ENCODE results near the gene FAM118B. TPM values are rescaled to one million over a fixed set of nuclear protein-coding genes. Genes with fewer than 3 reads are reported as not detected.

Gene FAM118B
- total and polyA plus RNA-seq, 9 donors, result 7.3 to 18.9 (median 12.7) TPM

GRCh38 chr11:126182787-126183445, 28.7 kb upstream of the FAM118B start:
- H3K36me3 ChIP-seq, result no peaks in the 10 kb centered on the region
- WGBS, 3 donors, result 80 to 88% (median 87%) methylated on average over 11 of the region's 11 CpGs
- intact Hi-C loops (cut with DNase I), result no loop called here

GRCh38 chr11:126185259-126186024, 26.1 kb upstream of the FAM118B start:
- no peak overlapping the region for H3K27ac ChIP-seq
- H3K4me3 ChIP-seq, result no peak overlapping the region
- intact Hi-C loops (cut with DNase I), result no loop called here
- H3K36me3 ChIP-seq, result no peaks in the 10 kb centered on the region
- peaks cover 2% of the 10 kb centered on the region for H3K4me1 ChIP-seq (ENCODE audit: insufficient read depth)
- 83 to 90% (median 88%) methylated on average over 26 of the region's 26 CpGs for WGBS, 3 donors
- no peak for TF ChIP-seq CTCF (IDR thresholded peaks at IDR 0.05)
- no peak for TF ChIP-seq POLR2A (IDR thresholded peaks at IDR 0.05)
- TF ChIP-seq EP300 (IDR thresholded peaks at IDR 0.05), result no peak
- no peak for DNase-seq
- no peaks in the 10 kb centered on the region for H3K27me3 ChIP-seq
- H3K9me3 ChIP-seq, result no peaks in the 10 kb centered on the region

More at GRCh38 chr11:126182787-126183445, 28.7 kb upstream of the FAM118B start:
- Histone ChIP-seq H3K27ac (no peak overlapping the region), H3K9me3 (no peaks in the 10 kb centered on the region), H3K4me1 (ENCODE audit: insufficient read depth) (peaks cover 2% of the 10 kb centered on the region), H3K4me3 (no peak overlapping the region), H3K27me3 (no peaks in the 10 kb centered on the region)
- peak in 1 of 5 donors; percentile 13 for DNase-seq
- no peak for TF ChIP-seq EP300 (IDR thresholded peaks at IDR 0.05)
- TF ChIP-seq CTCF (IDR thresholded peaks at IDR 0.05), result no peak
- TF ChIP-seq POLR2A (IDR thresholded peaks at IDR 0.05), result no peak

DNA sequence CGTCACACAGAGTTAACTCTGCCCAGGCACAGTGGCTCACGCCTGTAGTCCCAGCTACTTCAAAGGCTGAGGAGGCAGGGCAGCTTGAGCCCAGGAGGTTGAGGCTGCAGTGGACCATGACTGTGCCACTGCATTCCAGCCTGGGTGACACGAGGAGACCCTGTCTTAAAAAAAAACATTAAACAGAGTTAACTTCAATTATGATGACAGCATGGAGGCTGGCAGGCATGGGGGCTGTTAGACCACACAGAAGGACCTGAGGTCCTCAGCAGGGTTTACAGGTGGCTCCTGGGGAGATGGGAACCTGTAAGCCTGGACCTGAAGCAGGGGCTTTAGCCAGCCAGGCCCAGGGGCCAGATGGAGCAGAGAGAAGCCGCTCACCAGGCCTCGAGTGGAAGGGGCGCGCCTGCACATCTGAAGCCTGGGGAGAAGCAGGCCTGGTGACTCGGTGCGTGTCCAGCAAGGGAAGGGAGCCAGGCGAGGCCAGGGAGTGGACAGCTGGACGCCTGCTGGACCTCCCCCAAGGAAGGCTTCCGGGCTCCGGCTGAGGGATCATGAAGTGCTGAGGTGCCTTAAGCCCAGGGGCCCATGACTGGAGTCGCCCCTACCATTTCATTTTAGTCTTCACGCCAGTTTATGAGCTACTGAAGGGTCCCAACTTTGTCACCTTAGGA, 25.4 kb upstream of the FAM118B start:
- DNase-seq, result peak; percentile 65 to 77 (median 68)
- Histone ChIP-seq H3K9me3 (no peaks in the 10 kb centered on the region), H3K36me3 (no peaks in the 10 kb centered on the region), H3K27ac (no peak overlapping the region), H3K27me3 (no peaks in the 10 kb centered on the region), H3K4me3 (no peak overlapping the region), H3K4me1 (ENCODE audit: insufficient read depth) (peaks cover 2% of the 10 kb centered on the region)
- intact Hi-C loops (cut with DNase I), result no loop called here
- TF ChIP-seq POLR2A (IDR thresholded peaks at IDR 0.05) (no peak), EP300 (IDR thresholded peaks at IDR 0.05) (no peak), CTCF (IDR thresholded peaks at IDR 0.05) (no peak)
- 57 to 65% (median 61%) methylated on average over 15 of the region's 15 CpGs for WGBS, 3 donors

DNA sequence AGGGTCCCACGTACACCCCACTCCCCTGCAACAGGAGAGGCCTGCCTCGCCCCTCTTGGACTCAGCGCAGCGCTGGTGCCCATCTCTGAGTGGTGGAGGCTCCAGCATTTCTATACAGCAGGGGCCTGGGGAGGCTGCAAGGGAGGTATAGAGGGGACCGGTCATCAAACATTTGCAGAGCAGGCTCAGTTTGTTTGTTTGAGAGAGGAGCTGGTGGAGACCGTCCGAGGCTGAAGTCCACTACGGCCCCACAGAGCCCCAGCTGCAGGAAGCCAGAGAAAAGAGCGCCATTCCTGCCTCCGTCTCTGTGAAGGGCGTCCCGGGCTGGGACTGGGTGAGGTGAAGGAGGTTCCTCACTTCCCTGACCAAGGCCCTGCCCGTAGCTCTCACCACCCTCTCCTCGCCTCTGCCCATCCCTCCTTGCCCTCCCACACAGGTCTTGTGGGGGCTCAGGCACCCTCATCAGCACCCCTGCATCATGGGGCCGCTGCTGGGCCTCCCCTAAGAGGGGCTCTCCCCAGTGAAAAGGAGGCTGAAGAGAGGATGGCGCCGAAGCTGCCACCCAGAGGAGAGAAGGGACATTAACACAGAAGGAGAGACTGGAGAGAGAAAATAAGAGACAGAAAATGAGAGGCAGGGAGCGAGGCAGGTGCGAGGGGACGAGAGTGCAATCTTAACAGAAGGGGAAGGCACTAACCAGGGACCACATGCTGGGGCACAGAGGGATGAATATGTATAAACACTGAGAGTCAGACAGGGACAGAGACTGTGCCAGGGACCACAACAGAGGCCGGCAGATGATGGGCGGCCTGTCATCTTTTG, 24.7 kb upstream of the FAM118B start:
- Histone ChIP-seq H3K4me3 (no peak overlapping the region), H3K4me1 (ENCODE audit: insufficient read depth) (peaks cover 2% of the 10 kb centered on the region), H3K27ac (no peak overlapping the region), H3K9me3 (no peaks in the 10 kb centered on the region), H3K36me3 (no peaks in the 10 kb centered on the region), H3K27me3 (no peaks in the 10 kb centered on the region)
- DNase-seq, result no peak
- TF ChIP-seq EP300 (IDR thresholded peaks at IDR 0.05), result no peak
- TF ChIP-seq CTCF (IDR thresholded peaks at IDR 0.05), result no peak
- TF ChIP-seq POLR2A (IDR thresholded peaks at IDR 0.05), result no peak
- intact Hi-C loops (cut with DNase I), result no loop called here
- 75 to 88% (median 82%) methylated on average over 20 to 22 of the region's 22 CpGs for WGBS, 3 donors
